HCT116 (cell line): ENCODE data around the gene HSD17B13. TPM values are rescaled to one million over a fixed set of nuclear protein-coding genes. Genes with fewer than 3 reads are reported as not detected.

Experiments used
- ATAC-seq: fragments of 200-7000 bp; cut with Tn5 transposase; 2 replicates; pipeline ENCODE4 v1.9.1; 2020; ENCODE audit warnings: mild to moderate bottlenecking, moderate library complexity
- BruUV-seq: library from RNA; stranded (reverse); fragments of 400-500 nt; replicated peaks from 2 replicates; lab custom pipeline; 2021; lab: Mats Ljungman, UMichigan
- CTCF ChIA-PET: fragments of 300-600 bp; sonication (Branson Sonifier 250); formaldehyde crosslinking; loops from one replicate; lab custom pipeline; 2021; ENCODE audit warnings: antibody characterized with exemption; lab: Charles Lee
- POLR2A ChIA-PET: fragments of 300-600, 350-600 bp; sonication (Branson Sonifier 250); formaldehyde crosslinking; loops from one replicate; lab custom pipeline; 2021; ENCODE audit warnings: antibody characterized with exemption; lab: Charles Lee
- RAD21 ChIA-PET, 2 experiments: fragments of 300-600 bp; sonication (Branson Sonifier 250); formaldehyde crosslinking; loops; one replicate each; lab custom pipeline; 2023; ENCODE audit warnings: low total read pairs in 2 of 2; ENCODE audit not compliant: uncharacterized antibody in 2 of 2, unreplicated experiment in 2 of 2, low non-redundant PET in 1 of 2; lab: Charles Lee
- DNase-seq: peaks from one replicate; pipeline ENCODE4 v3.0.0-alpha.2; 2010; ENCODE audit warnings: low read depth, low spot score
- H2AFZ ChIP-seq: fragments of 200-600 bp; shearing (Covaris generic), sonication (generic); 2 replicates; pipeline ENCODE4 v1.6.1; 2017; ENCODE audit warnings: low read depth, mixed run types, mixed read lengths, antibody characterized with exemption, low read length; ENCODE audit not compliant: poor library complexity, severe bottlenecking
- H3K27ac ChIP-seq: 2 replicates; pipeline ENCODE4 v1.5.1; 2012; ENCODE audit warnings: low read depth, low read length
- H3K27me3 ChIP-seq: fragments of 200-600 bp; sonication (generic); 2 replicates; pipeline ENCODE4 v1.6.1; 2016; ENCODE audit warnings: mixed run types, low read length, mixed read lengths; ENCODE audit not compliant: insufficient read depth
- H3K36me3 ChIP-seq, 2 experiments: fragments of 200-500 bp in 1 of 2; fragments of 200-600 bp in 1 of 2; sonication (Bioruptor generic) in 1 of 2; sonication (generic) in 1 of 2; 2 replicates each; pipeline versions ENCODE4 v1.5.1 to v1.6.1; 2014 to 2016; ENCODE audit warnings: low read length in 2 of 2, inconsistent platforms in 1 of 2, mixed read lengths in 1 of 2, mixed run types in 1 of 2; ENCODE audit not compliant: insufficient read depth in 2 of 2, control insufficient read depth in 1 of 2
- H3K4me1 ChIP-seq, 2 experiments: fragments of 200-600 bp in 1 of 2; sonication (generic) in 1 of 2; 2 replicates each; pipeline versions ENCODE4 v1.5.1 to v1.6.1; 2012 to 2017; ENCODE audit warnings: low read length in 2 of 2, inconsistent platforms in 1 of 2, mild to moderate bottlenecking in 1 of 2, mixed read lengths in 1 of 2, mixed run types in 1 of 2, moderate library complexity in 1 of 2; ENCODE audit not compliant: insufficient read depth in 2 of 2, control insufficient read depth in 1 of 2
- H3K4me2 ChIP-seq: fragments of 200-600 bp; sonication (generic); 2 replicates; pipeline ENCODE4 v1.6.1; 2017; ENCODE audit warnings: mixed run types, low read length, mixed read lengths
- H3K4me3 ChIP-seq, 2 experiments: fragments of 200-600 bp in 1 of 2; sonication (generic) in 1 of 2; replicated peaks in 1 of 2; 2 replicates each; pipeline ENCODE4 v1.5.1; 2011 to 2016; ENCODE audit warnings: low read length in 2 of 2, control low read depth in 1 of 2, low read depth in 1 of 2, mild to moderate bottlenecking in 1 of 2, mixed read lengths in 1 of 2, mixed run types in 1 of 2
- H3K79me2 ChIP-seq: fragments of 200-600 bp; sonication (generic); 2 replicates; pipeline ENCODE4 v1.6.1; 2017; ENCODE audit warnings: mild to moderate bottlenecking, mixed run types, low read length, moderate library complexity, mixed read lengths; ENCODE audit not compliant: insufficient read depth
- H3K9ac ChIP-seq: fragments of 200-600 bp; sonication (generic); 2 replicates; pipeline ENCODE4 v1.6.1; 2016; ENCODE audit warnings: low read length, mixed read lengths
- H3K9me2 ChIP-seq: fragments of 200-600 bp; sonication (generic), shearing (Covaris generic); 2 replicates; pipeline ENCODE4 v1.6.1; 2017; ENCODE audit warnings: mixed run types, mild to moderate bottlenecking, moderate library complexity; ENCODE audit not compliant: insufficient read depth
- H3K9me3 ChIP-seq, 2 experiments: fragments of 200-500 bp in 1 of 2; fragments of 200-600 bp in 1 of 2; sonication (Bioruptor generic) in 1 of 2; sonication (generic) in 1 of 2; 2 replicates each; pipeline ENCODE4 v1.6.1; 2014 to 2017; ENCODE audit warnings: low read length in 2 of 2, mixed read lengths in 2 of 2, inconsistent platforms in 1 of 2, low read depth in 1 of 2, mild to moderate bottlenecking in 1 of 2, mixed run types in 1 of 2, moderate library complexity in 1 of 2; ENCODE audit not compliant: control insufficient read depth in 1 of 2, insufficient read depth in 1 of 2
- H4K20me1 ChIP-seq: fragments of 200-600 bp; sonication (generic), shearing (Covaris generic); 2 replicates; pipeline ENCODE4 v1.6.1; 2017; ENCODE audit warnings: mixed run types, mild to moderate bottlenecking, moderate library complexity; ENCODE audit not compliant: insufficient read depth
- CBX3 ChIP-seq: IDR thresholded peaks from 2 replicates; pipeline ENCODE4 v1.6.1; 2012; ENCODE audit warnings: low read depth
- CEBPB ChIP-seq: IDR thresholded peaks from 2 replicates; pipeline ENCODE4 v1.6.1; 2012; ENCODE audit warnings: low read depth
- ELF1 ChIP-seq: IDR thresholded peaks from 2 replicates; pipeline ENCODE4 v1.6.1; 2012; ENCODE audit warnings: low read depth, borderline replicate concordance
- EZH2 ChIP-seq: fragments of 200-600 bp; sonication (generic); IDR thresholded peaks from 2 replicates; pipeline ENCODE4 v1.6.1; 2017; ENCODE audit warnings: antibody characterized with exemption, mixed run types
- EZH2phosphoT487 ChIP-seq: fragments of 200-600 bp; IDR thresholded peaks from 2 replicates; pipeline ENCODE4 v1.6.1; 2018; ENCODE audit warnings: antibody characterized with exemption, borderline replicate concordance
- JUND ChIP-seq: IDR thresholded peaks from 2 replicates; pipeline ENCODE4 v1.6.1; 2012
- POLR2A ChIP-seq: IDR thresholded peaks from 2 replicates; pipeline ENCODE4 v1.7.0; 2011; ENCODE audit warnings: borderline replicate concordance; ENCODE audit not compliant: insufficient read depth, insufficient read length; ENCODE audit errors: extremely low read depth
- POLR2AphosphoS5 ChIP-seq: IDR thresholded peaks from 2 replicates; pipeline ENCODE4 v1.6.1; 2011; ENCODE audit warnings: mild to moderate bottlenecking, low read depth, low read length, moderate library complexity
- SIN3A ChIP-seq: IDR thresholded peaks from 2 replicates; pipeline ENCODE4 v1.6.1; 2012; ENCODE audit warnings: low read depth
- SP1 ChIP-seq: IDR thresholded peaks from 2 replicates; pipeline ENCODE4 v1.6.1; 2012; ENCODE audit warnings: low read depth
- TCF7L2 ChIP-seq: IDR thresholded peaks from 2 replicates; pipeline ENCODE4 v1.7.0; 2011; ENCODE audit warnings: borderline replicate concordance, inconsistent platforms; ENCODE audit not compliant: insufficient read depth, insufficient read length; ENCODE audit errors: extremely low read depth
- YY1 ChIP-seq: IDR thresholded peaks from 2 replicates; pipeline ENCODE4 v1.6.1; 2011; ENCODE audit warnings: low read length, low read depth, moderate library complexity, mild to moderate bottlenecking; ENCODE audit not compliant: insufficient replicate concordance; ENCODE audit errors: extremely low read depth
- ZFX ChIP-seq: fragments of 450-650 bp; IDR thresholded peaks from 2 replicates; pipeline ENCODE4 v1.6.1; 2017
- ZNF274 ChIP-seq: fragments of 200-500 bp; sonication (Bioruptor generic); IDR thresholded peaks from 2 replicates; pipeline ENCODE4 v1.6.1; 2014; ENCODE audit warnings: mild to moderate bottlenecking, low read depth, low read length, inconsistent platforms
- intact Hi-C: fragments of 100-400 bp; cut with micrococcal nuclease; formaldehyde crosslinking; loops from 2 replicates; pipeline ENCODE4 v1.10.0; 2022
- total RNA-seq: library from RNA; stranded (reverse); gene quantifications from one replicate; pipeline ENCODE4 v1.2.1, GENCODE V29; 2021; ENCODE audit not compliant: unreplicated experiment
- TF ChIP-seq, protein P1 (sequence below): IDR thresholded peaks from 2 replicates; pipeline ENCODE4 v1.6.1; 2012; ENCODE audit warnings: low read depth
- TF ChIP-seq, protein P2 (sequence below): IDR thresholded peaks from 2 replicates; pipeline ENCODE4 v1.6.1; 2012
- TF ChIP-seq, protein P3 (sequence below): IDR thresholded peaks from 2 replicates; pipeline ENCODE4 v1.6.1; 2012

HSD17B13 gene
- total RNA-seq, 1 experiment from 2014 or later, result 0.81 TPM

DNA sequence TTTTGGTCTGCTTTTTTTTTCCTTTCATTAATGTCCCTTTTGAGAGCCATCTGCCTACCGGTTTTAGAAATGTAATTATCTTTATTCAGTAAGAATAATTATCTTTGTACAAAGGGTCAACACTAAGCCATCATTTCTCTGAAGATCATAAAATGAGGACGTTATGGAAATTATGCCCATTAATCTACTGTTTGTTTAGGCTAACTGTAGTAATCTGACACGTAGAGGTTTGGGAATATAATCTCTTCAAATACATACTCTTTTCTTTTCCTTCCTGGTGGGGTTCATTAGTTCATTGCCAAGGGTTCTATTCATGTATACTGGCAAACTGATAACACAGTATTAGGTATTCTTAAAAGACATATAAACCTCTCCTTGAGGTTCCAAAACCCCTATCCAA is 3.8 kb upstream of the HSD17B13 start:
- no peak overlapping the region for H3K4me3 ChIP-seq
- ChIA-PET RAD21 (no interaction called here), POLR2A (no interaction called here), CTCF (no interaction called here)
- no peak overlapping the region for H3K27ac ChIP-seq
- H3K9me3 ChIP-seq, result no peaks in the 10 kb centered on the region
- no peak for TF ChIP-seq YY1
- TF ChIP-seq ELF1, result no peak
- TF ChIP-seq, protein P1, sequence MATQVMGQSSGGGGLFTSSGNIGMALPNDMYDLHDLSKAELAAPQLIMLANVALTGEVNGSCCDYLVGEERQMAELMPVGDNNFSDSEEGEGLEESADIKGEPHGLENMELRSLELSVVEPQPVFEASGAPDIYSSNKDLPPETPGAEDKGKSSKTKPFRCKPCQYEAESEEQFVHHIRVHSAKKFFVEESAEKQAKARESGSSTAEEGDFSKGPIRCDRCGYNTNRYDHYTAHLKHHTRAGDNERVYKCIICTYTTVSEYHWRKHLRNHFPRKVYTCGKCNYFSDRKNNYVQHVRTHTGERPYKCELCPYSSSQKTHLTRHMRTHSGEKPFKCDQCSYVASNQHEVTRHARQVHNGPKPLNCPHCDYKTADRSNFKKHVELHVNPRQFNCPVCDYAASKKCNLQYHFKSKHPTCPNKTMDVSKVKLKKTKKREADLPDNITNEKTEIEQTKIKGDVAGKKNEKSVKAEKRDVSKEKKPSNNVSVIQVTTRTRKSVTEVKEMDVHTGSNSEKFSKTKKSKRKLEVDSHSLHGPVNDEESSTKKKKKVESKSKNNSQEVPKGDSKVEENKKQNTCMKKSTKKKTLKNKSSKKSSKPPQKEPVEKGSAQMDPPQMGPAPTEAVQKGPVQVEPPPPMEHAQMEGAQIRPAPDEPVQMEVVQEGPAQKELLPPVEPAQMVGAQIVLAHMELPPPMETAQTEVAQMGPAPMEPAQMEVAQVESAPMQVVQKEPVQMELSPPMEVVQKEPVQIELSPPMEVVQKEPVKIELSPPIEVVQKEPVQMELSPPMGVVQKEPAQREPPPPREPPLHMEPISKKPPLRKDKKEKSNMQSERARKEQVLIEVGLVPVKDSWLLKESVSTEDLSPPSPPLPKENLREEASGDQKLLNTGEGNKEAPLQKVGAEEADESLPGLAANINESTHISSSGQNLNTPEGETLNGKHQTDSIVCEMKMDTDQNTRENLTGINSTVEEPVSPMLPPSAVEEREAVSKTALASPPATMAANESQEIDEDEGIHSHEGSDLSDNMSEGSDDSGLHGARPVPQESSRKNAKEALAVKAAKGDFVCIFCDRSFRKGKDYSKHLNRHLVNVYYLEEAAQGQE, result no peak
- TF ChIP-seq CEBPB, result no peak
- TF ChIP-seq ZFX, result no peak
- no peak for TF ChIP-seq POLR2AphosphoS5
- TF ChIP-seq SP1, result no peak
- TF ChIP-seq POLR2A, result no peak
- no peak for TF ChIP-seq SIN3A
- no peak for TF ChIP-seq ZNF274
- no peak for TF ChIP-seq CBX3
- no peak for TF ChIP-seq EZH2phosphoT487
- no peak for TF ChIP-seq JUND
- TF ChIP-seq, protein P2, sequence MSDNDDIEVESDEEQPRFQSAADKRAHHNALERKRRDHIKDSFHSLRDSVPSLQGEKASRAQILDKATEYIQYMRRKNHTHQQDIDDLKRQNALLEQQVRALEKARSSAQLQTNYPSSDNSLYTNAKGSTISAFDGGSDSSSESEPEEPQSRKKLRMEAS, result no peak
- TF ChIP-seq, protein P3, sequence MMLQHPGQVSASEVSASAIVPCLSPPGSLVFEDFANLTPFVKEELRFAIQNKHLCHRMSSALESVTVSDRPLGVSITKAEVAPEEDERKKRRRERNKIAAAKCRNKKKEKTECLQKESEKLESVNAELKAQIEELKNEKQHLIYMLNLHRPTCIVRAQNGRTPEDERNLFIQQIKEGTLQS, result no peak
- TF ChIP-seq EZH2, result no peak
- TF ChIP-seq TCF7L2, result no peak
- no peaks in the 10 kb centered on the region for H3K4me1 ChIP-seq
- H3K9ac ChIP-seq, result no peak overlapping the region
- no peaks in the 10 kb centered on the region for H3K27me3 ChIP-seq
- no peaks in the 10 kb centered on the region for H3K36me3 ChIP-seq
- no TSS peak for BruUV-seq
- no peak overlapping the region for H2AFZ ChIP-seq
- intact Hi-C loops, result no loop called here
- H3K9me2 ChIP-seq, result no peaks in the 10 kb centered on the region
- no peak for DNase-seq
- H3K79me2 ChIP-seq, result no peaks in the 10 kb centered on the region
- no peaks in the 10 kb centered on the region for H4K20me1 ChIP-seq
- ATAC-seq, result no peak
- H3K4me2 ChIP-seq, result no peak overlapping the region
